HG02852 (cell line): ENCODE results near the gene CD96.
A peak's percentile ranks its signal among the peaks of the same experiment; 100 is the strongest.

Experiments used
- ATAC-seq: cut with Tn5 transposase; IDR thresholded peaks from one replicate; pipeline ENCODE4 v1.9.1; 2021; ENCODE audit warnings: mild to moderate bottlenecking, moderate library complexity; ENCODE audit not compliant: unreplicated experiment

CD96 gene

DNA sequence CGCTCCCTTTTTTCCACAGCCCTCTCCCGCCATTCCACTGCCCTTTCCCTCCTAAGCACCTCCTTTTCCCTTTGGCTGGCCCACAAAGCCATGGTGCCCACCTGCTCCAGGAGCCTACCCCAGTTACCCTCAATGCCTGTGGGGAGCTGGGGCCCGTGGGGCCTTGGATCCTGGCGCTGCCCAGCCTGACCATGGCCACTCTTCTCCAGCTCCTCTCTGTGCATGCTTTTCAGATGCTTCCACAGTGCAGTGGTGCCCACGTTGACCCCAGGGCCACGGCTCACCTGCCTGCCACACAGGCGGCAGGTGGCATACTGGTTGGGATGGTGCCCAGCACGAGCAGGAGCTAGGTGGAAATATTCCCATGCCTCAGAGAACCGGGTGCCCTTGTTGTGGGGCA is 51.7 kb downstream of the CD96 start:
- ATAC-seq, result no peak

GRCh38 chr3:111594205-111594604 is 52.2 kb downstream of the CD96 start:
- ATAC-seq, result peak; percentile 73

DNA sequence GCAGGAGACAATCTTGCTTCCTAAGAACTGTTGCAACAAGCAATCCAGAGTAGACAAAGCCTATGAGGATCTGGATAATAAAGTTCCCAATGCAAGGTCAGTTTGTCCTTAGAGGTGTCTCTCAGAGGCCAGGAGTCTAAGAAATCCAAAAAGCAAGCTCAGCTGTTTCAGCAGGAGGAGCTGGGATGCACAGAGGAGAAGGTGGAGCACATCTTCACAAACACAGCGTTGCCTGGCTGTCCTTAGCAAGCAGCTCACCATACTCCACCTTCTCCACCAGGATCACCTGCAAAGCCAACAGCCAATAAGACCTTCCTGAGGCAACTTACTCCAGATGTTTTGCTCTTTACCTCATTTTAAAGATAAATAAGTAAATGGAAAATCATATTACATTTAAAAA is 52.8 kb downstream of the CD96 start:
- ATAC-seq, result peak; percentile 12

GRCh38 chr3:111595232-111595631 is 53.2 kb downstream of the CD96 start, which contains the start of gene ZBED2:
ZBED2 (minus strand) TSS chr3:111595346; CDS start chr3:111594201, 1,145 bp downstream.
- peak; percentile 55 for ATAC-seq

GRCh38 chr3:111596328-111596727 is 54.3 kb downstream of the CD96 start:
- no peak for ATAC-seq

DNA sequence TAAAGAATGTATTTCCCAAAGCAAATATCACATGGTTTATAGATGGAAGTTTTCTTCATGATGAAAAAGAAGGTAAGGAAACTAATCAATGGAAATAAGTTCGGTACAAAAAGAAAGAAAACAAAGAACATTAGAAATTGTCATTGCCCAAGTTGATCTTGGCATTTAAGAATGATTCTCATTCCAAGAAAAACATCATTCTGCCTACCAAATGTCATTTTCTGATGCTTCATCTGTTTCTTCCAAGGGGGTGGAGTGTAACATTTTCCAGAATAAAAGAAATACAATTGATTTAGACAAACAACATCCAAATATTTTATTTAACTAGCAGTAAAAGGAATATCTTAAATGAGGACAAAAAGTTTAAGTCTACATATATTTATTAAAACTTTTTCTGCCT is 56.1 kb downstream of the CD96 start:
- no peak for ATAC-seq

- ATAC-seq, result no peak
These were observed 56.6 kb downstream of the CD96 start for GRCh38 chr3:111598552-111598951.

DNA sequence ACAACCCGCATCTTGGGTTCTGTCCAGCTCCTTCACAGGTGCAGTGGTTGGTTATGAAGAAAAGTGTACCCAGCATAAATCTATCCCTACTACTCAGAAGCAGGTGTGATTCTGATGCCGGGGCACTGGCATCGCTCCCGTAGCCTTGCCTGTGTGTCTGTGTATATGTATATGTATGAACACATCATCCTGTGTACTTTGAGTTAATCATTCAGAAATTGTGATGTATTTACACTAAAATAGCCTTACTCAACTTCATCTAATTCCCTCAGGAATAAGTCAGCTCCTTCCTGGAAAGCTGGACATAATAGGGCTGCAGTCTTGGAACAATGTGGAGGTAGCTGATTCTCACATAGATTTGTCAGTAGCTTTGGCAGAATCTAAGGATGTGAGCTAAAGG is 59.8 kb downstream of the CD96 start:
- no peak for ATAC-seq

GRCh38 chr3:111603679-111604078 is 61.7 kb downstream of the CD96 start:
- ATAC-seq, result peak; percentile 59

DNA sequence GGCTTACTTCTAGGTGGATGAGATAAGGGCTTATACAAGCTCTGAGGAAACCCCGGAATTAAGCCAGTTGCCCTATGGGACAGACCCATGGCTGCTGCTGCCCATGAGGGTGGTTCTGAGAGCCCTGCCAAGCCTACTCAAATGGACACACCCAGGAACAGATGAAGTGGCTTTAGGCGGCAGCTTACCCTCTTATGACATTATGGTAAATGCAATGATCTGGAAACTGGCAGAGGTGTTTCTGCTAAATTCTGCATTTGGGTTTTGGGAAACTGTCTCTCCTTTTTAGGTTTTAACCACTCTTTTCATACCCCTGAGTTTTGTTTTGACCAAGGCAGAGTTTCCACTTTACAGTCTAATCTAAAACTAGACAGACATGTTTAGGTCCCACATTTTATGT is 62.1 kb downstream of the CD96 start:
- peak; percentile 23 for ATAC-seq

- ATAC-seq, result no peak
These were observed 63.0 kb downstream of the CD96 start for GRCh38 chr3:111605018-111605417.

DNA sequence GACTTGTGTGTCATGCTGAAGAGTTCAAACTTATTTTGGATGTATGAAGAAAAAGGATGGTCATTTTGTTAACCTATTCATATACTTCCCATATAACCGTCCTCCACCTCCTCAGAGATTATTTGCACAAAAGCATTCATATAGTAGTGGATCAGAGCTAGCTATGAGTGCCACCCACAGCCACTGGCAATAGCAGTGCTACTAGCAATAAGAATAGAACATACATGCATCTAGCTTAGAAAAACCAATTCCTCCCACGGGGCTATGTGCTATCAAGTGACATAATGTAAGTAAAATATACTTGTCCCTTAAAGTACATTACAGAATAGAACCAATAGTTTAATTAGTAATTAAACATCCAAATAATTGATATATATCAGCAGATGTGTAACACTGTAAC is 63.5 kb downstream of the CD96 start:
- no peak for ATAC-seq

- no peak for ATAC-seq
These were observed 65.4 kb downstream of the CD96 start for GRCh38 chr3:111607240-111607920.

GRCh38 chr3:111608383-111608782 is 66.4 kb downstream of the CD96 start:
- no peak for ATAC-seq

- no peak for ATAC-seq
These were observed 67.7 kb downstream of the CD96 start for GRCh38 chr3:111609700-111610099.

DNA sequence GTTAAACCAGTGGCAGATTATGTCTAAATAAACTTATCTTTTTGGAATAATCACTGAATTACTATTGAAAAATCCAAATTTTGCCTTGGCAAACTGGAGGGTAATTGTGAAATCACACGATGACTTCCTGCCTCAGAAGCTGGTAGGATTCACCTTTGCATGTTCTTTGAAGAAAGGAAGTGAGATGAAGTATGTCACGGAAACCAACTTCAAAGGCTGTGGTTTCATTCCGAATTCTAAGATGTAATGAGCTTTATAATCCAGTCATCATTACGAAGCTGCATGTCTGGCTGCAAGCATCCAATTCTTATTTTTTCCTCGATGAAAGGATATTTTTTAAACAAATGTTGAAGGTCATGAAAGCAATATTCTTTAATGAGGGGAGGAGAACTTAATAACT is 68.2 kb downstream of the CD96 start:
- ATAC-seq, result peak; percentile 89

- ATAC-seq, result peak; percentile 34
These were observed 68.6 kb downstream of the CD96 start for GRCh38 chr3:111610612-111611054.

GRCh38 chr3:111613294-111613693 is 71.3 kb downstream of the CD96 start:
- no peak for ATAC-seq

- no peak for ATAC-seq
These were observed 73.9 kb downstream of the CD96 start for GRCh38 chr3:111615880-111616279.

DNA sequence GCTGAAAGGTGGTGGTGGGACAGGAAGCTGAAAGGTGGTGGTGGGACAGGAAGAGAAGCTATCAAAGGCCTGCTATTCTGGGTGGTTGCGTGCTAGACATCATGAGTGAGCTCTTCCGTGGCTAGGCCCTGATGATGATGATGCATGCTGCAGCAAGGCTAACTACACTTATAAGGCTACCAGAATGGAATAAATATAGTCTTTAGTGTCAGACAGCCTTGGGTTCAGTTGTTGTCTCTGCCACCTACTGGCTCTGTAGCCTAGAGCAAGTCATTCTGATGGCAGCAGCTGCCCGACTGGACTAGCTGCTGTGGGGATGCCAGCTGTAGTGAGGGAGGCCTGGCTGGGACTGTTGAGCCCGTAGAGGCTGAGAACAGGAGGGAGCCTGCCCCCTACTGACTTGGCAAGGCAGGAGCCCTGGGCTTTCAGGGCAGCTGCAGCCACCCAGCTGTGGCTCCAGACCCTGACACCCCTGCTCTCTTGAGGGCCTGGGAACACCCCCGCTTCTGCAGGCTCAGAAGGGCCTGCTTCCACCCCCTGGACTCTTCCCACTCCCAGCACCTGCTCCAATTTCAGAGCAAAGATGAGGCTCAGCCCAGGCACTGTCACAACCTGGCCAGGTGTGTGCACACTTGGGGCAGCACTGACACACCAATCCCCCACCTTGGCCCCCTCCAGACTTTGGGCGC is 74.6 kb downstream of the CD96 start:
- ATAC-seq, result peak; percentile 75

DNA sequence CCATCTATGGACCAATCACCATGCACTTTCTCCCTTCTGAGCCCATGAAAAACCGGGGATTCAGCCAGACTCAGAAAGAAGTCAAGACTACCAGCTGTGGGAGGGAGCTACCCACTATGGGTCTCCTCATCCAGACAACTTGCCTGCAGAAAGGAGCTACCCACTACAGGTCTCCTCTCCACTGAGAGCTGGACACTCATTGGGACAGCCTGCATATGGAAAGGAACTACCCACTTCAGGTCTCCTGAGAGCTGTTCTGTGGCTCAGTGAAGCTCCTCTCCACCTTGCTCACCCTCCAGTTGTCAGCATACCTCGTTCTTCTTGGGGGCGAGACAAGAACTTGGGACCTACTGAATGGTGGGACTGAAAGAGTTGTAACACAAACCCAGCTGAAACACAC is 75.4 kb downstream of the CD96 start:
- no peak for ATAC-seq

DNA sequence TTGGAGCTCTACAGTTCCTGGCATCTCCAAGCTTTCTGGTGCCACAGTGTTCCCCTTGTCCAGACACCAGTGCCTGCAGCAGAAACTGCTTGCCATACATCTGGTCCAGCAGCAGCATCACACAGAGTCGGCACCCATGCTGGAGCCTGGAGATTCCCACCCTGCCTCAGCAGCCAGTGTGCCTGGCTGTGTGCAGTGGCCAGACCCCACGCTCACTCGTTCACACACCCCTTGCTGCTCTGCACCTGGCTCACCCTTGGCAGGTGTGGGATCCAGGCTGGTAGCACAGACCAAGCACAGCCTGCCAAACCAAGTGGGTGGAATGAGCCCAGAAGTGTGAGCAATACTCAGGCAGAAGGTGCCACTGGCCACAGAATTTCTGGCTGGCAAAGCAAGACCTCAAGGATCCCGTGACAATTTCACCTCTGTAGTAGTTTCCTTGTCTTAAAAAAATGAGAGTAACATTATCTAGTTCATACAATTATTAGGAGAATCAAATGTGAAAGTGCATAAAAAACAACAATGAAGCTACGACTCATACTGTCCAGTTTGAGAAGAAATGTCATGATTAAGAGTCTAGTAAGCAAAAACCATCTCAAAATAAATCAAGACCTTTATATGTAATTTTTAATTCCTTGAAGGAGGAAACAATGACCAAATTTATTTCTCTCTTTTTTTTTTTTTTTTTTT is 76.1 kb downstream of the CD96 start:
- ATAC-seq, result no peak
